ENCODE data around the gene CA12. TPM values are rescaled to one million over a fixed set of nuclear protein-coding genes. Genes with fewer than 3 reads are reported as not detected.

CA12 gene
- total RNA-seq, 1 experiment from 2014 or later = 2.8 TPM

- TF ChIP-seq, protein P1, sequence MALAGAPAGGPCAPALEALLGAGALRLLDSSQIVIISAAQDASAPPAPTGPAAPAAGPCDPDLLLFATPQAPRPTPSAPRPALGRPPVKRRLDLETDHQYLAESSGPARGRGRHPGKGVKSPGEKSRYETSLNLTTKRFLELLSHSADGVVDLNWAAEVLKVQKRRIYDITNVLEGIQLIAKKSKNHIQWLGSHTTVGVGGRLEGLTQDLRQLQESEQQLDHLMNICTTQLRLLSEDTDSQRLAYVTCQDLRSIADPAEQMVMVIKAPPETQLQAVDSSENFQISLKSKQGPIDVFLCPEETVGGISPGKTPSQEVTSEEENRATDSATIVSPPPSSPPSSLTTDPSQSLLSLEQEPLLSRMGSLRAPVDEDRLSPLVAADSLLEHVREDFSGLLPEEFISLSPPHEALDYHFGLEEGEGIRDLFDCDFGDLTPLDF (CRISPR knock-in tag; IDR thresholded peaks at IDR 0.05) = no peak
- TF ChIP-seq ATF1 (CRISPR knock-in tag; IDR thresholded peaks at IDR 0.05) (no peak), TEAD4 (CRISPR knock-in tag; IDR thresholded peaks at IDR 0.05) (no peak), TEAD1 (CRISPR knock-in tag; IDR thresholded peaks at IDR 0.05) (no peak), HMGXB4 (CRISPR knock-in tag; IDR thresholded peaks at IDR 0.05) (no peak), KAT7 (CRISPR knock-in tag; IDR thresholded peaks at IDR 0.05; ENCODE audit: borderline replicate concordance) (no peak)
- TF ChIP-seq, protein P2, sequence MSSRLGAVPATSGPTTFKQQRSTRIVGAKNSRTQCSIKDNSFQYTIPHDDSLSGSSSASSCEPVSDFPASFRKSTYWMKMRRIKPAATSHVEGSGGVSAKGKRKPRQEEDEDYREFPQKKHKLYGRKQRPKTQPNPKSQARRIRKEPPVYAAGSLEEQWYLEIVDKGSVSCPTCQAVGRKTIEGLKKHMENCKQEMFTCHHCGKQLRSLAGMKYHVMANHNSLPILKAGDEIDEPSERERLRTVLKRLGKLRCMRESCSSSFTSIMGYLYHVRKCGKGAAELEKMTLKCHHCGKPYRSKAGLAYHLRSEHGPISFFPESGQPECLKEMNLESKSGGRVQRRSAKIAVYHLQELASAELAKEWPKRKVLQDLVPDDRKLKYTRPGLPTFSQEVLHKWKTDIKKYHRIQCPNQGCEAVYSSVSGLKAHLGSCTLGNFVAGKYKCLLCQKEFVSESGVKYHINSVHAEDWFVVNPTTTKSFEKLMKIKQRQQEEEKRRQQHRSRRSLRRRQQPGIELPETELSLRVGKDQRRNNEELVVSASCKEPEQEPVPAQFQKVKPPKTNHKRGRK (CRISPR knock-in tag; IDR thresholded peaks at IDR 0.05; ENCODE audit: borderline replicate concordance) = no peak
Observed at GRCh38 chr15:63387748-63388493, 6.3 kb upstream of the CA12 start (continued).

DNA sequence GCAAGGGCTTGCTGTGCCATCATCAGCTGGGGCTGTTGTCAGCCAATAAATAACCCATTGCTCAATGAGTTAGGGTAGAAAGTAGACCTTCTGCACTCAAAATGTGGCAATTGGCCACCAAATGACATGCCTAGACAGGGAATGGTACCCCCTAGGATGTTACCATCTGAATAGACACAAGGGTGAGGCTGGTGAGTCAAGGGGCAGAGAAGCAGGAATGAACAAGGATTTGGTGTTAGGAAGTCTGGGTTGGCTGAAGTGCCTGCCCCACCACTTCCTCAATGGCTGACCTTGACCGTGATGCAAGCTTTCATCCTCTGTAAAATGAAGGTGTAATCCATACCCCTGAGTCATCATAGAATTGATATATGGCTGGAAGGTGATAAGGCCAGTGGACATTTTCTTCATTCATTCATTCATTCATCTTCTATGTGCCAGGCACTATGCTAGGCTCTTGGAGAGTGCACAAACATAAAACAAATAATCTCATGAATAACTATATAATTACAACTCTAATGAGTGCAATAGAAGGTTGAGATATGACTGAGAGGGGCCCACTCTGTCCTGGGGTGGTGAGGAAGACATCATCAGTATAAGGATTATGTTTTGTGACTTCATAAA is 4.4 kb upstream of the CA12 start:
- 0 out of 2 replicates have a peak, but pooled peaks cover 2% of the 10 kb centered on the region for H3K36me3 Mint-ChIP-seq
- H3K9me3 Mint-ChIP-seq = peaks cover 6% of the 10 kb centered on the region; the same call in 1 of the 2 replicates
- peaks cover 53% of the 10 kb centered on the region for H3K27me3 Mint-ChIP-seq (ENCODE audit: low read depth)
- TF ChIP-seq NFE2L1 (CRISPR knock-in tag; IDR thresholded peaks at IDR 0.05) (no peak), ELF4 (CRISPR knock-in tag; IDR thresholded peaks at IDR 0.05; ENCODE audit: low read depth) (no peak), GABPB1 (CRISPR knock-in tag; IDR thresholded peaks at IDR 0.05) (no peak), PRRX2 (CRISPR knock-in tag; IDR thresholded peaks at IDR 0.05) (no peak), CREM (CRISPR knock-in tag; IDR thresholded peaks at IDR 0.05) (no peak), FOXP1 (CRISPR knock-in tag; IDR thresholded peaks at IDR 0.05; ENCODE audit: borderline replicate concordance) (no peak), ATF2 (CRISPR knock-in tag; IDR thresholded peaks at IDR 0.05; ENCODE audit: borderline replicate concordance, low read depth) (no peak)
- DNase-seq (ENCODE audit: low spot score) (no peak), ATAC-seq (no peak)
- ChIA-PET CTCF (no interaction called here), POLR2A (no interaction called here)
- H3K4me3 Mint-ChIP-seq = no peak overlapping the region
- H3K4me1 Mint-ChIP-seq = peaks cover 19% of the 10 kb centered on the region
- no peak overlapping the region for H3K27ac Mint-ChIP-seq

GRCh38 chr15:63384906-63385305 is 3.3 kb upstream of the CA12 start:
- H3K4me1 Mint-ChIP-seq = peaks cover 30% of the 10 kb centered on the region
- peaks cover 6% of the 10 kb centered on the region; the same call in 1 of the 2 replicates for H3K9me3 Mint-ChIP-seq
- H3K27ac Mint-ChIP-seq = no peak overlapping the region
- ChIA-PET CTCF (no interaction called here), POLR2A (no interaction called here)
- no peak for DNase-seq (ENCODE audit: low spot score)
- H3K27me3 Mint-ChIP-seq (ENCODE audit: low read depth) = peaks cover 60% of the 10 kb centered on the region
- no peak overlapping the region for H3K4me3 Mint-ChIP-seq
- ATAC-seq = no peak
- H3K36me3 Mint-ChIP-seq = 0 out of 2 replicates have a peak, but pooled peaks cover 2% of the 10 kb centered on the region
- TF ChIP-seq FOXJ3 (CRISPR knock-in tag; IDR thresholded peaks at IDR 0.05; ENCODE audit: borderline replicate concordance) = no peak
- TF ChIP-seq IRF1 (CRISPR knock-in tag; IDR thresholded peaks at IDR 0.05) = no peak
- TF ChIP-seq ZNF671 (CRISPR knock-in tag; IDR thresholded peaks at IDR 0.05) = no peak
- TF ChIP-seq, protein P3, sequence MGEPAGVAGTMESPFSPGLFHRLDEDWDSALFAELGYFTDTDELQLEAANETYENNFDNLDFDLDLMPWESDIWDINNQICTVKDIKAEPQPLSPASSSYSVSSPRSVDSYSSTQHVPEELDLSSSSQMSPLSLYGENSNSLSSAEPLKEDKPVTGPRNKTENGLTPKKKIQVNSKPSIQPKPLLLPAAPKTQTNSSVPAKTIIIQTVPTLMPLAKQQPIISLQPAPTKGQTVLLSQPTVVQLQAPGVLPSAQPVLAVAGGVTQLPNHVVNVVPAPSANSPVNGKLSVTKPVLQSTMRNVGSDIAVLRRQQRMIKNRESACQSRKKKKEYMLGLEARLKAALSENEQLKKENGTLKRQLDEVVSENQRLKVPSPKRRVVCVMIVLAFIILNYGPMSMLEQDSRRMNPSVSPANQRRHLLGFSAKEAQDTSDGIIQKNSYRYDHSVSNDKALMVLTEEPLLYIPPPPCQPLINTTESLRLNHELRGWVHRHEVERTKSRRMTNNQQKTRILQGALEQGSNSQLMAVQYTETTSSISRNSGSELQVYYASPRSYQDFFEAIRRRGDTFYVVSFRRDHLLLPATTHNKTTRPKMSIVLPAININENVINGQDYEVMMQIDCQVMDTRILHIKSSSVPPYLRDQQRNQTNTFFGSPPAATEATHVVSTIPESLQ (CRISPR knock-in tag; IDR thresholded peaks at IDR 0.05) = no peak
- no peak for TF ChIP-seq PRRX2 (CRISPR knock-in tag; IDR thresholded peaks at IDR 0.05)
